Measurements from ENCODE around the gene PTPRK.

DNA sequence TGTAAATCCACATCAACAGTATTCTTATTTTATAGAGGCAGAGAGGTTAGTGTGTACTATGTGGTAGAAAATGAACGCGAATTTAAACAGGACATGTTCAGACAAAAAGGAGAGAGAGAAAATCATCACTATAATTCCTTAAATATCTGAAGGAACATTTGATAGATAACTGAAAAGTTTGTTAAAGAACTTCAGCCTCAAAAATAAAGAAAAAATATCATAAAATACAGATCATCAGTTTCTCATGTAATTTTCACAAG, 169.2 kb downstream of the PTPRK start:
- TF ChIP-seq, protein P1, sequence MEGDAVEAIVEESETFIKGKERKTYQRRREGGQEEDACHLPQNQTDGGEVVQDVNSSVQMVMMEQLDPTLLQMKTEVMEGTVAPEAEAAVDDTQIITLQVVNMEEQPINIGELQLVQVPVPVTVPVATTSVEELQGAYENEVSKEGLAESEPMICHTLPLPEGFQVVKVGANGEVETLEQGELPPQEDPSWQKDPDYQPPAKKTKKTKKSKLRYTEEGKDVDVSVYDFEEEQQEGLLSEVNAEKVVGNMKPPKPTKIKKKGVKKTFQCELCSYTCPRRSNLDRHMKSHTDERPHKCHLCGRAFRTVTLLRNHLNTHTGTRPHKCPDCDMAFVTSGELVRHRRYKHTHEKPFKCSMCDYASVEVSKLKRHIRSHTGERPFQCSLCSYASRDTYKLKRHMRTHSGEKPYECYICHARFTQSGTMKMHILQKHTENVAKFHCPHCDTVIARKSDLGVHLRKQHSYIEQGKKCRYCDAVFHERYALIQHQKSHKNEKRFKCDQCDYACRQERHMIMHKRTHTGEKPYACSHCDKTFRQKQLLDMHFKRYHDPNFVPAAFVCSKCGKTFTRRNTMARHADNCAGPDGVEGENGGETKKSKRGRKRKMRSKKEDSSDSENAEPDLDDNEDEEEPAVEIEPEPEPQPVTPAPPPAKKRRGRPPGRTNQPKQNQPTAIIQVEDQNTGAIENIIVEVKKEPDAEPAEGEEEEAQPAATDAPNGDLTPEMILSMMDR (IDR thresholded peaks at IDR 0.05; ENCODE audit: low read depth, low read length): no peak
- no peak for TF ChIP-seq EZH2phosphoT487 (IDR thresholded peaks at IDR 0.05; ENCODE audit: low read depth)

Data from OCI-LY3 (cell line).